Fibroblast of villous mesenchyme (primary cell): ENCODE measurements around the gene GORASP1. TPM values are rescaled to one million over a fixed set of nuclear protein-coding genes. Genes with fewer than 3 reads are reported as not detected.
"Not testable (repeated sequence)": the region's sequence is repeated elsewhere in the genome, so short reads cannot be mapped to it uniquely, and the experiment has no call there.

Experiments used
- DNase-seq: peaks from one replicate; pipeline ENCODE4 v3.0.0-alpha.2; 2010; ENCODE audit warnings: low read depth
- H3K4me3 ChIP-seq: 2 replicates; pipeline ENCODE4 v1.5.1; 2011; ENCODE audit warnings: low read depth, mild to moderate bottlenecking, low read length
- CTCF ChIP-seq: IDR thresholded peaks from 2 replicates; pipeline ENCODE4 v1.5.1; 2012; ENCODE audit warnings: low read depth, mild to moderate bottlenecking, low read length; ENCODE audit not compliant: insufficient read depth
- total RNA-seq: library from RNA; depleted of rRNA; stranded (reverse); fragments of >200 nt; gene quantifications from 2 replicates; pipeline ENCODE4 v1.2.3, GENCODE V29; 2012

The GORASP1 gene
- total RNA-seq, 1 donor: 44.9 TPM

- no peak for TF ChIP-seq CTCF
- peak; percentile 5 for DNase-seq
- H3K4me3 ChIP-seq: no peak overlapping the region
Measured at GRCh38 chr3:39064646-39065045, 42.8 kb downstream of the GORASP1 start.

- no peak for DNase-seq
- no peak for TF ChIP-seq CTCF
- H3K4me3 ChIP-seq: no peak overlapping the region
Measured at GRCh38 chr3:39063143-39063542, 44.3 kb downstream of the GORASP1 start.

- no peak for DNase-seq
- TF ChIP-seq CTCF: no peak
Measured at GRCh38 chr3:39062180-39062579, 45.2 kb downstream of the GORASP1 start.

GRCh38 chr3:39061228-39061627, 46.2 kb downstream of the GORASP1 start:
- not testable (repeated sequence) for DNase-seq, H3K4me3 ChIP-seq

More at GRCh38 chr3:39062180-39062579, 45.2 kb downstream of the GORASP1 start:
- H3K4me3 ChIP-seq: no peak overlapping the region

- H3K4me3 ChIP-seq: no peak overlapping the region
- DNase-seq: no peak
- TF ChIP-seq CTCF: no peak
Measured at GRCh38 chr3:39056151-39056550, 51.3 kb downstream of the GORASP1 start.

GRCh38 chr3:39053696-39054095, 53.7 kb downstream of the GORASP1 start:
- no peak overlapping the region for H3K4me3 ChIP-seq
- no peak for TF ChIP-seq CTCF
- DNase-seq: no peak

- TF ChIP-seq CTCF: no peak
Measured at GRCh38 chr3:39052583-39052982, 54.8 kb downstream of the GORASP1 start.

More at GRCh38 chr3:39052583-39052982, 54.8 kb downstream of the GORASP1 start:
- peak; percentile 12 for DNase-seq
- peak overlapping the region; percentile 83 for H3K4me3 ChIP-seq
